Fibroblast of the aortic adventitia (primary cell): ENCODE data around the gene FKBP11. TPM values are rescaled to one million over a fixed set of nuclear protein-coding genes. Genes with fewer than 3 reads are reported as not detected.
"Not testable (repeated sequence)": the region's sequence is repeated elsewhere in the genome, so short reads cannot be mapped to it uniquely, and the experiment has no call there.

Experiments used
- DNase-seq: peaks from one replicate; pipeline ENCODE4 v3.0.0-alpha.2; 2010; ENCODE audit warnings: low read depth
- H3K4me3 ChIP-seq: 2 replicates; pipeline ENCODE4 v1.5.1; 2011; ENCODE audit warnings: low read depth, mild to moderate bottlenecking, control low read depth, low read length, moderate library complexity
- total RNA-seq: library from RNA; depleted of rRNA; stranded (reverse); fragments of >200 nt; gene quantifications from 2 replicates; pipeline ENCODE4 v1.2.3, GENCODE V29; 2012; ENCODE audit warnings: low replicate concordance
- TF ChIP-seq, protein P1 (sequence below): IDR thresholded peaks from 2 replicates; pipeline ENCODE4 v1.5.1; 2011; ENCODE audit warnings: mild to moderate bottlenecking, low read length, control low read depth, inconsistent platforms; ENCODE audit not compliant: insufficient read depth

The FKBP11 gene
- total RNA-seq, 1 donor, result 23.8 TPM

DNA sequence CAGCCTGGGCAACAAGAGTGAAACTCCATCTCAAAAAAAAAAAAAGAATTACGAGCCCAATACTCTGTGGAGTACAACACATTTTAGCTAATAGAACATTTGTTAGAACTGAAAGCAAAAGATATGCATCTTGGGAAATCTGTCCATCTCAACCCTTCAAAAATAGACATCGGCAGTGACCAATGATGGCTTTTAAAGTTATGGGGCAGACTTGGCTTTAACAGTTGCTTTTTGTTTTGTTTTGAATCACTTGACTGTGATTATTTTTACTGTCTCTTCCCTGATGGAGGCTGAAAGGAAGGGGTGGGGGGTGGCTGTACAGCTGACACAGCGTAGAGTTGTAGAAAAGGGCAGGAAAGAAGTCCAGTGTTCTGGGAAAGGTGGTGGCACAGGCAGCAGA lies 2.2 kb downstream of the FKBP11 start:
- H3K4me3 ChIP-seq, result no peak overlapping the region
- TF ChIP-seq, protein P1, sequence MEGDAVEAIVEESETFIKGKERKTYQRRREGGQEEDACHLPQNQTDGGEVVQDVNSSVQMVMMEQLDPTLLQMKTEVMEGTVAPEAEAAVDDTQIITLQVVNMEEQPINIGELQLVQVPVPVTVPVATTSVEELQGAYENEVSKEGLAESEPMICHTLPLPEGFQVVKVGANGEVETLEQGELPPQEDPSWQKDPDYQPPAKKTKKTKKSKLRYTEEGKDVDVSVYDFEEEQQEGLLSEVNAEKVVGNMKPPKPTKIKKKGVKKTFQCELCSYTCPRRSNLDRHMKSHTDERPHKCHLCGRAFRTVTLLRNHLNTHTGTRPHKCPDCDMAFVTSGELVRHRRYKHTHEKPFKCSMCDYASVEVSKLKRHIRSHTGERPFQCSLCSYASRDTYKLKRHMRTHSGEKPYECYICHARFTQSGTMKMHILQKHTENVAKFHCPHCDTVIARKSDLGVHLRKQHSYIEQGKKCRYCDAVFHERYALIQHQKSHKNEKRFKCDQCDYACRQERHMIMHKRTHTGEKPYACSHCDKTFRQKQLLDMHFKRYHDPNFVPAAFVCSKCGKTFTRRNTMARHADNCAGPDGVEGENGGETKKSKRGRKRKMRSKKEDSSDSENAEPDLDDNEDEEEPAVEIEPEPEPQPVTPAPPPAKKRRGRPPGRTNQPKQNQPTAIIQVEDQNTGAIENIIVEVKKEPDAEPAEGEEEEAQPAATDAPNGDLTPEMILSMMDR, result no peak
- DNase-seq, result no peak

DNA sequence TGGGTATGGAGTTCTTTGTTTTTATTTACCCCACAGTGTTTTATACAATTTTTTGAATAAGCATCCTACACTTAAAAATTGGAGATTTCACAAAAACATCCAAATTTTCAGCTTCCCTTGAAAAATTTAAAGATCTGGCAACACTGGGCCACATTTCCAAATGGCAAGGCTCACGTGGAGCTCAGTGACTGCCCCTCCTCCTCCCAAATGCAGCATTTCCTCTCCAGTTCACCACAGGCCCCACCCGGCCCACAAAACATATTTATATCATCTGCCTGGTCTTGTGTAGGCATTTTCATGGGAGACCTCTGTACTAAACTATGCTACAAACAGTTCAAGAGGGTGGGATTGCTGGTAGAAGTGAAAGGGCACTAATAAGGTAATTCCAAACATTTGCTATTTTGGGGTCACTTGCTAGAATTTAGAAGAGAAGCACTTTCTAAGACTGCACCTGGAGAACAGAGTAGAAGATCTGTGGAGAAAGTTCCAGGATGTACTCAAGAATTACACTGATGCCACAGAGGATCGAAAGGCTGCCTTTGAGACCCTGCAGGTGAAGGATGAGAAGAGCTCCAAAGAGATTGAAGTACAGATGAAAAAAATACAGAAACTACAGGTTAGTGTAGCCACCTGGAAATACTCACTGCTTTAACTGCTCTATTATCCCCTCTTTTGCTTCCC lies 7.3 kb downstream of the FKBP11 start:
- TF ChIP-seq, protein P1, result no peak
- DNase-seq, result no peak
- no peak overlapping the region for H3K4me3 ChIP-seq

GRCh38 chr12:48910196-48910595 lies 15.1 kb downstream of the FKBP11 start:
- DNase-seq, result no peak
- TF ChIP-seq, protein P1, result no peak
- no peak overlapping the region for H3K4me3 ChIP-seq

GRCh38 chr12:48909698-48910097 lies 15.6 kb downstream of the FKBP11 start:
- not testable (repeated sequence) for H3K4me3 ChIP-seq, DNase-seq

- TF ChIP-seq, protein P1, result no peak
- H3K4me3 ChIP-seq, result no peak overlapping the region
- no peak for DNase-seq
These were observed 18.0 kb downstream of the FKBP11 start for GRCh38 chr12:48907245-48907644.

DNA sequence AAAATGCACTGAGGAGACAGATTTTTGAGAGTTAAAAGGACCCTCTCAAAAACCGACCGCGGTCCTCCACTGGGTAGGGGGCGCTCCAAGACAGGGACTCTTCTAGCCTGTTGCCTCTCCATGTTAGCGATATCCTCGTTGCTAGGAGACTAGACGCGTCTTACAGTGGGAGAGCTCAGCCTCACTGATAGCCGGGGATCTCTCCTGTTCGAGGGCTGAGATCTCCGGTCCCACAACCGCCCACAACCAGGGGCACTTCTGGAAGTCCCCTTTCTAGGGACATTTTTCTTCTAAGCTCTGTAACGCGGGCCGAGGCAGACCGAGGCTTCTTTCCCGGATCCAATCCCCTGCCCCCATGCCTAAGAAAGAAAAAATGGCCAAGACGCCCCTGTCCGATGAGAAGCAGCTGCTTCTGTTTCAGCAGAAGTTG lies 21.3 kb downstream of the FKBP11 start:
- TF ChIP-seq, protein P1, result peak; percentile 61
- DNase-seq, result peak; percentile 84
- peak overlapping the region; percentile 59 for H3K4me3 ChIP-seq

DNA sequence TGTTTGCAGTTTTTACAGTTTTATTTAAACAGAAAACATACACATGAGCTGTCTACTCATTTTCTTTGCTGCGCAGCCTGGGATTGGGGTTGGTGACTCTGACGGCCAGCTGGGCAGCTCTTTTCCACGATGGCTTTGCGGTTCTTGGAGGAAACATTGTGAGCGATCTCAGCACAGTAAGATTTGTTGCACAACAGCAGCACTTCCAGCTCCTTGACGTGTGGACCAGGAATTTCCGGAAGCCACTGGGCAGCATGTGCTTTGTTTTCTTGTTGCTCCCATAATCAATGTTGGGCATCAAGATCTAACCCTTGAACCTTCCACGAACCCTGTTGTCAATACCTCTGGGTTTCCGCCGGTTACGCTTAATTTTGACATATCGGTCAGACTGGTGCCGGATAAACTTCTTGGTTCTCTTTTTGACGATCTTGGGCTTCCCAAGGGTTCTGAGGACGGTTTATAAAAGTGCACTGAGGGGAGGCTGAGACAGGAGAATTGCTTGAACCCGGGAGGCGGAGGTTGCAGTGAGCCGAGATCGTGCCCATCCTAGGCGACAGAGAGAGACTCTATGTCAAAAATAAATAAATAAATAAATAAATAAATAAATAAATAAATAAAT lies 21.8 kb downstream of the FKBP11 start:
- H3K4me3 ChIP-seq, result no peak overlapping the region
- peak; percentile 21 for DNase-seq
- TF ChIP-seq, protein P1, result no peak
